Ovary (tissue), 9 donors: Measurements from ENCODE around the gene CWC22. TPM values are rescaled to one million over a fixed set of nuclear protein-coding genes. Genes with fewer than 3 reads are reported as not detected.

Source experiments
- DNase-seq, 5 donors: peaks; one replicate each; pipeline ENCODE4 v3.0.0-alpha.2; 2019 to 2020
- H3K27ac ChIP-seq, 2 donors: fragments of 200-600 bp; one replicate each; pipeline versions ENCODE4 v1.5.1 to v1.8.0; 2019 to 2022
- H3K27me3 ChIP-seq: fragments of 200-600 bp; one replicate; pipeline ENCODE4 v1.8.0; 2022
- H3K36me3 ChIP-seq: fragments of 200-600 bp; sonication (generic); one replicate; pipeline ENCODE4 v1.5.1; 2019
- H3K4me1 ChIP-seq: one replicate; pipeline ENCODE4 v1.8.1; 2013; ENCODE audit warnings: mild to moderate bottlenecking, moderate library complexity; ENCODE audit not compliant: insufficient read depth
- H3K4me3 ChIP-seq: fragments of 200-600 bp; sonication (generic); one replicate; pipeline ENCODE4 v1.5.1; 2017
- H3K9me3 ChIP-seq, 2 donors: fragments of 200-600 bp in 1 of 2; sonication (generic) in 1 of 2; one replicate each; pipeline versions ENCODE4 v1.5.1 to v1.8.1; 2013 to 2019; ENCODE audit warnings: mild to moderate bottlenecking in 1 of 2, moderate library complexity in 1 of 2
- EP300 ChIP-seq: sonication (generic); formaldehyde crosslinking; IDR thresholded peaks from one replicate; pipeline ENCODE4 v1.6.1; 2017; ENCODE audit warnings: antibody characterized with exemption
- POLR2A ChIP-seq: fragments of 450-650 bp; IDR thresholded peaks from one replicate; pipeline ENCODE4 v1.6.1; 2017; ENCODE audit warnings: antibody characterized with exemption, mild to moderate bottlenecking, moderate library complexity
- WGBS, 3 donors: extraction: QIAGEN DNeasy Blood & Tissue Kit in 1 of 3; methylation state at CpG; one replicate each; pipeline versions ENCODE4 v1.1.5 to v1.1.7; 2013 to 2017; 5-methylcytosine and 5-hydroxymethylcytosine counted together
- intact Hi-C, 4 donors: fragments of 100-400 bp; cut with DNase I; formaldehyde crosslinking; loops; one replicate each; pipeline versions ENCODE4 v1.11.0 to v1.15.1; 2022 to 2023
- polyA plus RNA-seq, 2 donors: library from polyadenylated mRNA; stranded (reverse); fragments of 200-250 nt in 1 of 2; fragments of 350-450 nt in 1 of 2; fragmentation: Illumina TruSeq in 1 of 2; extraction: RNeasy Lipid Tissue Mini Kit (QIAGEN cat#74804) in 1 of 2; gene quantifications; one replicate each; pipeline ENCODE4 v1.2.3, GENCODE V29; 2013 to 2014
- total RNA-seq, 7 donors: library from RNA; depleted of rRNA in 2 of 7; stranded (reverse); fragments of >200 nt in 2 of 7; fragmentation: NEBNext Ultra II Directional in 3 of 7; extraction: Animal tissue kit (Norgen Biotek cat#: 25700) in 3 of 7; gene quantifications; one replicate each; pipeline versions ENCODE4 v1.1.0 to v1.2.4, GENCODE V29; 2016 to 2023
- TF ChIP-seq, protein P1 (sequence below), 3 donors: fragments of 450-650 bp in 2 of 3; fragments of 200-600 bp in 1 of 3; IDR thresholded peaks; one replicate each; pipeline versions ENCODE4 v1.5.1 to v1.8.0; 2016 to 2022; ENCODE audit warnings: antibody characterized with exemption in 3 of 3, mild to moderate bottlenecking in 1 of 3
- donor health status: DM: no; HTN: no; CAD: no; lungs with moderate emphysema.
- donor health status: DM: no; HTN: no; CAD: no.
- donor health status: Bipolar disorder and iron deficiency.
- donor health status: DM: yes; HTN: yes; CAD: no.
- donor health status: DM: no; HTN: no; CAD: no.
- donor health status: DM: yes; HTN: yes; CAD: no.

CWC22 gene
- total and polyA plus RNA-seq, 9 donors = 14.9 to 25.2 (median 20.2) TPM

DNA sequence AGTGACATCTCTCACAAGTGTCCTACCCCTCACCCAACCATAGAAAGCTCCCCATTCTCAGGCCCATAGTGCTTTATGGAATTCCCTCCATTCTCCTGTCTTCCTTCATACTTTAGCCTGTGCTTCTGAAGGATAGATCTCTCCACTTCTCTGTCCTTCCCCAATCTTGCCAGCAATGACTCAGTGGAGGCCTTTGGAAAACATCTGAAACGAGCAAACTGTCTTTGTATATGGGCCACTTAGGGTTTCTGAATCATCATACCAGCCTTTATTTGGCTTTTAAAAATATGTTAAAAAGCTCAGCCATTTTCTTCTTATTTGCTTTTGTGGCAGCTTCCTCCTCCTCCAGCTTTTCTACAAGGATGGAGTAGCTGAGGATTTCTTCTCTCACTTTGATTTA, 80.1 kb downstream of the CWC22 start:
- no peak overlapping the region for H3K27ac ChIP-seq
- TF ChIP-seq, protein P1, sequence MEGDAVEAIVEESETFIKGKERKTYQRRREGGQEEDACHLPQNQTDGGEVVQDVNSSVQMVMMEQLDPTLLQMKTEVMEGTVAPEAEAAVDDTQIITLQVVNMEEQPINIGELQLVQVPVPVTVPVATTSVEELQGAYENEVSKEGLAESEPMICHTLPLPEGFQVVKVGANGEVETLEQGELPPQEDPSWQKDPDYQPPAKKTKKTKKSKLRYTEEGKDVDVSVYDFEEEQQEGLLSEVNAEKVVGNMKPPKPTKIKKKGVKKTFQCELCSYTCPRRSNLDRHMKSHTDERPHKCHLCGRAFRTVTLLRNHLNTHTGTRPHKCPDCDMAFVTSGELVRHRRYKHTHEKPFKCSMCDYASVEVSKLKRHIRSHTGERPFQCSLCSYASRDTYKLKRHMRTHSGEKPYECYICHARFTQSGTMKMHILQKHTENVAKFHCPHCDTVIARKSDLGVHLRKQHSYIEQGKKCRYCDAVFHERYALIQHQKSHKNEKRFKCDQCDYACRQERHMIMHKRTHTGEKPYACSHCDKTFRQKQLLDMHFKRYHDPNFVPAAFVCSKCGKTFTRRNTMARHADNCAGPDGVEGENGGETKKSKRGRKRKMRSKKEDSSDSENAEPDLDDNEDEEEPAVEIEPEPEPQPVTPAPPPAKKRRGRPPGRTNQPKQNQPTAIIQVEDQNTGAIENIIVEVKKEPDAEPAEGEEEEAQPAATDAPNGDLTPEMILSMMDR (IDR thresholded peaks at IDR 0.05) = no peak
- TF ChIP-seq POLR2A = no peak
- no peak for TF ChIP-seq EP300
- H3K36me3 ChIP-seq = no peaks in the 10 kb centered on the region
- no peaks in the 10 kb centered on the region for H3K27me3 ChIP-seq
- H3K4me3 ChIP-seq = no peak overlapping the region
- H3K4me1 ChIP-seq = no peaks in the 10 kb centered on the region
- no peak for DNase-seq
- peaks cover 0 to 4% of the 10 kb centered on the region in 2 donors for H3K9me3 ChIP-seq
- intact Hi-C loops = no loop called here
- WGBS, 3 donors = 85 to 93% (median 85%) methylated on average over 1 of the region's 1 CpG

DNA sequence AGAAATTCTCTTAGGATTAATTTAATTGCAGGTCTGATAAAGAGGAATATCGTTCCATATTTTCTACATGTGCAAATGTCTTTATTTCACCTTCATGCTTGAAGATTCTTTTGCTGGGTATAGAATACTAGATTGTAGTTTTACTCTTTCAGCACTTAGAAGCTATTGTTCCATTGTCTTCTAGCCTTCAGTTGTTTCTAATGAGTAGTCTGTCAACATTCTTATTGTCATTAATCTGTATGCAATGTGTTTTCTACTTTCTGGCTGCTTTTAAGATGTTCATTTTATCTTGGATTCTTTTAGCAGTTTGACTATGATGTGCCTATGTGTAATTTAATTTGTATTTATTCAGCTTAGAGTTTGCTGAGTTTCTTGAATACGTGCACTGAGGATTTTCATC, 81.4 kb downstream of the CWC22 start:
- 48 to 90% (median 68%) methylated on average over 2 of the region's 2 CpGs for WGBS, 3 donors
- H3K4me1 ChIP-seq = no peaks in the 10 kb centered on the region
- intact Hi-C loops = no loop called here

DNA sequence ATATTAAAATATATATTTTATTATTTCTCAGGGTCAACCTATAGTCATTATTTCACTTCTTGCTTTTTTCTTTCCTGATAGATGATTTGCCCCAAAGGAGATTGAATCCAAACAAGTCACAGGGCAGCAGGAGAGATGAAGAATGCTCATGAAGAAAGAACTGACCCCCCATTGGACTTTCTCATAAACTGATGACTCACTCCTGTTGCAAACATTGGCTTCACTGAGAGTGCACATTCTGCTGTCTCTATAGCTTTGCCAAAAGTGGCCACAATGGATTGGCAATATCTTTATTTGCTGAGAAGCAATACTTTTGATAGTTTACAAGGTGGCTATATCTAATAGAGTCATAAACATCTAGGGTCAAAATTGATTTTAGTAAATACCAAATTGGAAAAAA, 89.8 kb downstream of the CWC22 start:
- no peaks in the 10 kb centered on the region for H3K36me3 ChIP-seq
- no peaks in the 10 kb centered on the region for H3K9me3 ChIP-seq
- intact Hi-C loops = no loop called here
- no peaks in the 10 kb centered on the region for H3K27me3 ChIP-seq
- TF ChIP-seq POLR2A (no peak), EP300 (no peak)
- TF ChIP-seq, protein P1 (IDR thresholded peaks at IDR 0.05) = no peak
- no peaks in the 10 kb centered on the region for H3K4me1 ChIP-seq
- no peak for DNase-seq
- H3K27ac ChIP-seq = no peak overlapping the region
- H3K4me3 ChIP-seq = no peak overlapping the region

More for the DNA sequence above, 81.4 kb downstream of the CWC22 start:
- DNase-seq = no peak
- no peak overlapping the region for H3K4me3 ChIP-seq
- no peaks in the 10 kb centered on the region for H3K36me3 ChIP-seq
- TF ChIP-seq, protein P1 (IDR thresholded peaks at IDR 0.05) = no peak
- TF ChIP-seq POLR2A (no peak), EP300 (no peak)
- H3K9me3 ChIP-seq = peaks cover 0 to 4% of the 10 kb centered on the region in 2 donors
- H3K27me3 ChIP-seq = no peaks in the 10 kb centered on the region
- no peak overlapping the region for H3K27ac ChIP-seq

DNA sequence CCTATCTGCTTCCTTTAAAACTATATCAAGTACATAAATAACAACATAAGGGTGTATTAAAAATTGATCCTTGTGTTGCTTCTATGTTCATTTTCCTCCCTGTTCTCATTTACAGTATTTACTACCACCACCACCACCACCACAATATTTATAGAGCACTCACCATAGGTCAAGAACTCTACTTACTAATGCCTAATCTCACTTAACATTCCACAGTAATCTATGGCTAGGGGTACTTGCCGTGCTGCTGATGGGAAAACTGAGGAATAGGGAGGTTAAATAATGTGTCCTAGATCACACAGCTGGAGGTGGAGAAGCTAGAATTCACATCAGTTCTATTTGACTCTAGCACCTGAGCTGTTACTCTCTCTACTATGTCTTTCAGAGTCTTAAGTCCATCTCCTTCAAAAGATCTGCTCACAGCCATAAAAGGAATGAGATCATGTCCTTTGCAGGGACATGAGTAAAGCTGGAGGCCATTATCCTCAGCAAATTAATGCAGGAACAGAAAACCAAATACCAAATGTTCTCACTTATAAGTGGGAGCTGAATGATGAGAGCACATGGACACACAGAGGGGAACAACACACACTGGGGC, 91.6 kb downstream of the CWC22 start:
- no peaks in the 10 kb centered on the region for H3K4me1 ChIP-seq
- intact Hi-C loops = no loop called here
- TF ChIP-seq POLR2A = no peak
- TF ChIP-seq, protein P1 (IDR thresholded peaks at IDR 0.05) = no peak
- no peak for TF ChIP-seq EP300
- H3K9me3 ChIP-seq = no peaks in the 10 kb centered on the region
- 13 to 32% (median 26%) methylated on average over 1 of the region's 1 CpG for WGBS, 3 donors
- no peaks in the 10 kb centered on the region for H3K36me3 ChIP-seq
- H3K27me3 ChIP-seq = no peaks in the 10 kb centered on the region
- no peak overlapping the region for H3K4me3 ChIP-seq
- DNase-seq = no peak
- H3K27ac ChIP-seq = no peak overlapping the region
